COR-L47 (cell line): Measurements from ENCODE around the gene HSPG2.
"Not testable (repeated sequence)": the region's sequence is repeated elsewhere in the genome, so short reads cannot be mapped to it uniquely, and the experiment has no call there.

ENCODE experiments used
- DNase-seq: peaks from one replicate; lab custom pipeline; 2025; lab: John Stamatoyannopoulos, UW

Gene HSPG2

DNA sequence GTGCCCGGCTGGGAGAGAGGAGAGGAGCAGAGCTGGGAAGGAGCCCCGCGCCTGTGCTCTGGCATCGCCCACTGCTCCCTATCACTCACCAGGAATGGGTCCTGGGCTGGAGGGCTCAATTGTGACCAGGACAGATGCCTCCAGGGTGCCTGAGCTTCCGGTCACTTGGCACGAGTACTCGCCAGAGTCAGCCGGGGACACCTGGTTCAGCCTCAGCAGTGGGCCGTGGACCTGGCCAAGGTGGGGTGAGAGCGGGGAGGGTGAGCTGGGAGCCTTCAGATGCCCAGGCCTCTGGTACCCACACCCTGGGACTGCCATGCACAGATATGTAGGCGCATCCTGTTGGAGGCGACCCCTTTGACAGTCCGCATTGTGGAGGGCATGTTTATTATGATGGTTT, 93.9 kb downstream of the HSPG2 start:
- DNase-seq: no peak

- no peak for DNase-seq
These were observed 94.4 kb downstream of the HSPG2 start for GRCh38 chr1:21842606-21843162.

DNA sequence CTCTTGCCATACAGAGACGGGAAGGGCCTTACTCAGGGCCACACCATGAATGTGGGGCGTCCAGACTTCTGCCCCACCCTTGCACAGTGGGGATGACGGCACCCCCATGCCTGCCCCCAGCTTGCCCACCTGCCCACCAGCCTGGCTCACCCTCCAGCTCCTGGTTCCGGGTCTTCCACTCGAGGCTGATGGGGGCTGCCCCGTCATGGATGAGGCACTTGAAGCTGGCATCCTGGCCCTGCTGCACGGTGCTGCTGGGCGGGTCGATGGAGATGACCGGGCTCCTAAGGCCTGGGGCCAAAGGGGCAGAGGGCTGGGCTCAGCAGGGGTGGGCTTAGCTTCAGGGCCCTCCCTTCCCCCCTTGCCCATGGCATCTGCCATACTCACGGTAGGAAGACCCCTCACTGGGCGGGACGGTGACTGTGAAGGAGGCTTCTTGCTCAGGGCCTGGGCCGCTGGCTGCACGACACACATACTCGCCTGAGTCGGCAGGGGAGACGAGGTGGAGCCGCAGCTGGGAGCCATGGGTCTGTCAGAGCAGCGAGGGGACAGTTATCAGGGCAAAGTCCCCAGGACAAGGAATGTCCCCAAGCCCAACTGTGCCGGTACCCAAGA, 95.2 kb downstream of the HSPG2 start:
- no peak for DNase-seq

GRCh38 chr1:21840981-21841380, 96.1 kb downstream of the HSPG2 start:
- no peak for DNase-seq

DNA sequence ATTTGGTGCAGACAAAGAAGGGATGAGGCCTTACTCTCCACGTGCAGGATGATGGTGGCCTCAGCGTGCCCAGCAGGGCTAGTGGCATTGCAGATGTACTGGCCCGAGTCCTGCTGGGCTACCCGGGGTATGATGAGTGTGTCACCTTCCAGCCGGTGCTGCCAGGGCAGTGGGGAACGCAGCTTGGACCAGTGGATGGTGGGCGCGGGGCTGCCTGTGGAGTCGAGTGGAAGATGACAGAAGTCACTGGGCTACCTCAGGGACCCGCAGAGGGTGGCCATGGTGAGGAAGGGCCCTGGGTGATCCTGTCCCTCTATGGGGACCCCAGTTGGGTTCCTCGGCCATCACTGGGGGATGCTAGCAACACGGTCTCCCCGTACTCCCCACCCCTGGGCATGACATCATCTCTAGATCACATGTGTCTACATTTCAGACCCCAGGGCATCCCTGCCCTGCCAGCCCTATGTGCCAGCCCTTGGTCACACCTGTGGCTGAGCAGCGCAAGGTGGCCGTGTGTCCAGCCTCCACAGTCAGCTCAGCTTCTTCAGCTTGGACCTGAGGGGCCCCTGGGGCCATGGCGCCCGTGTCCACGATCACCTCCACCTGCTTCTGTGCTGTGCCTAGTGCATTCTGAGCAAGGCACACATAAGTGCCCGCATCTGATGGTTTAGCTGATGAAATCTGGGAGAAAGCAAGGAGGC, 97.6 kb downstream of the HSPG2 start:
- no peak for DNase-seq

DNA sequence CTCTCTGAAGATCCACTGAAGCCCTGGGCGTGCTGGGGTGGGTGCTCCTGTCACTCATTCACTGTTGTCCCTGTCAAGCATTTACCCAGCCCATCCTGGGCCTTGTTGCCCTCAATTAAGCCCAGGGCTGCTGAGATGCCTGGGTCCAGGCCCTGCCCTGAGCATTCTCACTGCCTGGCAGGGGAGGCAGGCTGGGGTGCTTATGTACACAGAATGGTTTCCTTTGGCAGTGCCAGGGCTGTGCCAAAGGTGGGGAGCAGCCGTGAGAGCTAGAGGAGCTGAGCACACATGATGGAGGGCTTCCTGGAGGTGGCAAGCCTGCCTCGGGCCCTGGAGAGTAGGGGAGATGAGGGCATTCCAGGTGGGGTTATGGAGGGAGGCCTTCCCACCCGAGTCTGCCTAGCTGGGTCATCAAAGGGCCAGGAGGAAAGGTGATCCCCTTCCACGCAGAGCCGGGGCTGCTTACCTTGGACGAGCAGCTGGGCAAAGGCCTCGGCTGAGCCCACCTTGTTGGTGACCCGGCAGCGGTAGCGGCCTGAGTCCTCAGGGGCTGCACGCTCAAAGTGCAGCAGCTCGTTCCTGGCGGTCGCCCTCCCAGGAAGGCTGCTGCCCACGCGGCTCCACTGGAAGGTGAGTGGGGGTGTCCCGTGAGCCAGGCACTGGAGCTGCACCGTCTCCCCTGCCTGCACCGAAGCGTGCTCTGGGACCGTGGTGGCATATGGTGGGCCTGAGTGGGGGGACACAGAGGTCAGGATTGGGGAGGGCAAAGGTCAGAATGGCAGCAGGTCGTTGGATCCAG, 98.6 kb downstream of the HSPG2 start:
- no peak for DNase-seq

- no peak for DNase-seq
These were observed 99.6 kb downstream of the HSPG2 start for GRCh38 chr1:21837476-21837875.

GRCh38 chr1:21836729-21837128, 100.4 kb downstream of the HSPG2 start:
- no peak for DNase-seq

- DNase-seq: no peak
These were observed 101.1 kb downstream of the HSPG2 start for GRCh38 chr1:21836010-21836409.

DNA sequence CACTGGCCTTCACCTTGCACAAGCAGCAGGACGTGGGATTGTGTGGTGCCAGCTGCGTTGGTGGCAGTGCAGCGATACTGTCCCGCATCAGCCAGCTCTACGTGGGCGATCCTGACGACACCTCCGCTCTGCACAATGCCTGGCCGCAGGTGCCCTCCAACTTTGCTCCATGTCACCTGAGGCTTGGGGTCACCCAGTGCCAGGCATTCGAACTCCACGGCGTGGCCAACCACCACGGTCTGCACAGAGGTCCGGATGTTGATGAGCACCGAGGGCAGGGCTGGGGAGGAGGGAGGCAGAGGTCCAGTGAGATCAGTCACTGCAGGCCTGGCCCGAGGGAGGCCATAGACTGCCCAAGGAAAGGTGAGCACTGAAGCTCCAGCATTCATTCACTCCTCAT, 102.4 kb downstream of the HSPG2 start:
- no peak for DNase-seq

DNA sequence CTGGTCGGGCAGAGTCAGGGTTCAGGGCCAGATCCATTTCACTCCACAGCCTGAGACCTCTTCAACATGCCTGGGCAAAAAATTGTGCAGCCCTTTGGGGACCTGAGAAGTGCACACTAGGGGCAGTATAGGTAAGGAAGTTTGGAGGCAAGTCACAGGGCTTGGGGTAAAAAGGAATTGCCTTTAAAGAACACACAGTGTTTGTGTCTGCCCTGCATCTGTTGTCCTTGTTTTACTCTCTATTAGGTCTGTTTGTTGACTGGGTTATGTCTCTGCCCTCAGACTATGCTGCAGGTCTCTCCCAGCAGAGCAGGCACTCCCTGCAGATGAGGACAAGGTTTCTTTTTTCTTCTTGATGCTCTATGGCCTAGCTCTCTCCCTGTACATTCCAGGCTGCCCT, 103.0 kb downstream of the HSPG2 start:
- no peak for DNase-seq

DNA sequence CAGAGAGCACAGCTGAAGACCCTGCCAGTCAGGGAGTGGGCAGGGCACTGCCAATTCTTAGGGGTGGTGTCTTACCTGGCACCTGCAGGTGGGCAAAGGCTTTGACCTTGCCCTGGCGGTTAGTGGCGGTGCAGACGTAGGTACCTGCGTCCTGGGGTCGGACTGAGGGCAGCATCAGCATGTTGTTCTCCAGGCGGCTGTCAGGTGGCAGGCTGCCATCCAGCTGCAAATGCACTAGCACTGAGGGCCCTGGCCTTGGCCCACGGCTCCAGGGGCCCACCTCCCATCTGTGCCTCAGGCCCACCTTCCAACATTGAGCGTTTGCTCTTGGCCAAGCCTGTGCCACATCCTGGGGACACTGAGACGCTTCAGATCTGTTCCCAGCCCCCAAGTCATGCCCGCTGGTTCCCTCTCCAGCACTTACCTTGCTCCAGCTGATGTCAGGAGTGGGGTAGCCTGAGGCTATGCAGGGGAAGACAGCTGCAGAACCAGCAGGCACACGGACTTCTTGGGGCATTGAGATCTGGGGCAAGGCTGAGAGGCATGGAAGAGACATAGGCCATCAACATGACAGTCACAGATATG, 103.6 kb downstream of the HSPG2 start:
- DNase-seq: no peak

DNA sequence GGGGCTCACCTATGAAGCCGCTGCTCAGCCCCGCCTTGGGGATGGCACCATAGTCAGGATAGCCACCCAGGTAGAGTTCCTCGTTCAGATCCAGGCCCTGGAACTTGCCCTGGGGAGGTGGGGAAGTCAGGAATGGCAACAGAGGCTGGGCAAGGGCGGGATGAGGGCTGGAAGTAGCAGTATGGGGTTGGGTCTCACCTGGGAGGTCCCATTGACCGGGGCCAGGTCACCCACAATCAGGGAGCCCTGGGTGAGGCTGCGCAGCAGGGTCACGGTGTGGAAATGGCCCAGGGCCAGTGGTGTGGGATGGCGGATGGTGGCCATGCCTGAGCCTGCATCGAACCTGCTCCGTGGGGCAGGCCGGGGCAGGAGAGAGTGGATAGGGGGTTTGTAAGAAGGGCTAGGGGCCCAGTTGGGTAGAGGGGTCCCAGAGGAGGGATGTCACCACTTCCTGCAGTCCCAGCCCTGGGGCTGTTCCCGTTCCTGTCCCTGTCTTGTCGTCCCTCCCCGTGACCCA, 105.6 kb downstream of the HSPG2 start:
- no peak for DNase-seq

DNA sequence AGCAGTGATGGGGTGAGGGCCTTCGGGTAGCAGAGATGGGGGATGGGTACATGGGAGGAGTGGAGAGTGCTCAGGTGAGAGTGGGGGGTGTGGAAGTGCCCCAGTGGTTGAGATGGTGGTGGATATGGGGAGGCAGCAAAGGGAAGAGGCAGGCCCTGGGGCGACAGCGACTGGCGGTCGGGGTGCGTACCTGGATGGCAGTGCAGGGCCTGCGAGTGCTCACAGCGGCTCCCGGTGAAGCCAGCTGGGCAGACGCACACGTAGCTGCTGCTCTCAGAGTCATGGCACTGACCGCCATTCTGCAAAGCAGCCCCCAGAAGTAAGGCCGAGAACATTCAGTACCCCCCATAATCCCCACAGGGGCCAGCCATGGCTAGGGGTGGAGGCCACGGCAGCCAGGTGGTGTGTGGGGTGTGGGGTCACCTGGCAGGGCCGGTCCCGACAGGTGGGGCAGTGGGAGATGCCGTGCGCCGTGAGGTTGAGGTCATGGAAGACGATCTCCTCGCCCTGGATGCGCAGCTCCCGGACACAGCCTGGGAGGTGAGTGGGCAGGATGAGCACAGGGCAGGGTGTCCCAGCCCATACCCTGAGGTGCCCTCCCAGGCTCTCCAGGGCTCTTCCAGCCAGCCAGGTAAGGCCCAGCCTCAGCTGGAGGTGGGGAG, 106.2 kb downstream of the HSPG2 start:
- no peak for DNase-seq

DNA sequence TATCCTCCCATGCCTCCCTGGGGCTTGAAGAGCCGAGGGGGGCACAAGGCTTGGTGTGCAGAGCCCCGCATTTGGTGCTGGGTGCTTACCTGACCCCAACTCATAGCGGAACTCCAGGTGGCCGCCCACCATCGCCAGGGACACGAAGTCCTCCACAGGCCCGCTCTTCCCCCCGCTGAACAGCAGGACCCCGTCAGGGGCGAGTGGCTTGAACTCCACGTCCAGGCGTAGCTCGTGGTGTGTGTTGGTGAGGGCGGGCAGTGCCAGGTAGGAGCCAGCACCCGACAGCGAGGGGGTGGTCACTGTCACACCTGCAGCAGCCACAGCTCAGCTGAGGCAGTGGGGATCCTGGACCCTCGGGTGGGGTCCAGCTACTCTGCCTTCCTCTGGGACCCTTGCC, 107.8 kb downstream of the HSPG2 start:
- DNase-seq: no peak

DNA sequence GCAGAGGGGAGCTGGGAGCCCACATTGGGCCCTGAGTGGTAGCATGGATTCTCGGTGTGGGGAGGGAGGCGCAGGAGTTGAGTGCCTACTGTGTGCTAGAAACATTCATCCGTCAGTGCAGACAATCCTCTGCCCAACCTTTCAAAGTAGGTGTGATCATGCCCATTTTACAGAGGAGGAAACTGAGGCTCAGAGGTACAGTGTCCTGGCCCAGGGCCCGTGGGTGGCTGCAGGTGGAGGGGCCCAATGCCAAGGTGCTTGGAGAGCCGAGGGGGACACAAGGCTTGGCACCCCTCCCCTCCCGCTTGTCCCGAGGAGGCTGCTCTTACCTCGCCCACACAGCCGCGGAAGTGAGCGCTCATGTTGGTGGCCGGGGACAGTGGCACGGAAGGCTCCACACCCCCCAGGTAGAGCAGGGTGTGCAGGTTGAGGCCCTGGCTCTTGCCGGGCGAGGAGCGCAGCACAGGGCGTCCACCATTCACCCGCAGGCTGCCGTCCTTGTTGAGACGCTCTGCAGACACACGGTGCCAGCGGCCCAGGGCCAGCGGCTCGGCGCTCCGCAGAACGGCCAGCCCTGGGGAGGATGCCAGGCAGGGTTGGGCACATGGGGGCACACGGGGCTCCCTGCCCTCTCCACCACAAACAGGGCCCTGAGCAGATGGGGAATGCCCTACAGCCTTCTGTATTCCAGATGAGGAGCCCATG, 108.5 kb downstream of the HSPG2 start:
- DNase-seq: no peak

DNA sequence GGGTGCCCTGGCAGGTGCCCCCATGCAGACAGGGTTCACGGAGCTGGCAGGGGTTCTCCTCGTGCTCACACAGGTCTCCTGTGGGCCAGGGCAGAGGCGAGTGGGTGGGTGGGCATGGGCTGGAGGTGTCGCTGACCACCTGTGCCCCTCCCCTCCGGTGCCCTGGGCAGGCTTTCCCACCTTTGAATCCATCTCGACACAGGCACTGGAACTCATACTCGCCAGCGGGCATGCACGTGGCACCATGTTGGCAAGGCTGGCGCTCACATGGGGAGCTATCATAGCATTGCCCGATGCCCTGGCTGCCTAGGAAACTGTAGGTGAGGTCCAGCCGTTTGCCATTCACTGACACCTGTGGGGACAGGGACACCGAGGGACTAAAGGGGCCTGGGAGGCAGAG, 109.0 kb downstream of the HSPG2 start:
- DNase-seq: no peak

GRCh38 chr1:21827141-21827679, 109.9 kb downstream of the HSPG2 start:
- no peak for DNase-seq

GRCh38 chr1:21826694-21827093, 110.4 kb downstream of the HSPG2 start:
- DNase-seq: not testable (repeated sequence)

- DNase-seq: no peak
These were observed 111.7 kb downstream of the HSPG2 start for GRCh38 chr1:21825393-21825792.

DNA sequence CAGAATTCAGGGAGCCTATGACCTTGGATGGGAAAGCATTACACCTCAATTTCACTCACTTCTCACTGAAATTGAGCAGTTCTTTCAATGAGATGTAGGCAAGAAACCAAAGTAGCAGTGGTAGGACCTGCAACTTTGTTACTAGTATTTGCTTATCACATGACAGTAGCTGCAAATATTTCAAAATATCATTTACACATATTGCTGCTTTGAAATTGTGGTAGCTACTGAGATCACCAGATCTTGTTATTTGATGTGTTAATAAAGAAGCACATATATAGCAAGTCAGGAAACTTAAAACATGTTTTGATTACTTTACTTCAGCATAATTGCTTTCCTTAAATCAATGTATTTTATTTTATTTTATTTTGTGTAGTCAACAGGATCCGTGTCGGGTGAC, 112.2 kb downstream of the HSPG2 start:
- no peak for DNase-seq
